GM23338 (cell line): ENCODE results near the gene DCTPP1. TPM values are rescaled to one million over a fixed set of nuclear protein-coding genes. Genes with fewer than 3 reads are reported as not detected.

ENCODE experiments used
- ATAC-seq: fragments of 200-7000 bp; cut with Tn5 transposase; 3 replicates; pipeline ENCODE4 v1.9.1; 2020
- DNase-seq: peaks from one replicate; pipeline ENCODE4 v3.0.0-alpha.2; 2015; ENCODE audit warnings: low spot score
- H2AFZ ChIP-seq: fragments of 200-600 bp; sonication (generic); 2 replicates; pipeline ENCODE4 v1.8.0; 2016; ENCODE audit warnings: antibody characterized with exemption, mild to moderate bottlenecking, moderate library complexity
- H3F3A ChIP-seq: fragments of 200-600 bp; sonication (generic); replicated peaks from 2 replicates; pipeline ENCODE4 v1.8.0; 2017; ENCODE audit warnings: antibody characterized with exemption, mixed run types, low read depth
- H3K27ac ChIP-seq: fragments of 200-600 bp; sonication (generic); 2 replicates; pipeline ENCODE4 v1.6.1; 2016; ENCODE audit warnings: low read depth
- H3K27me3 ChIP-seq: fragments of 200-600 bp; sonication (generic); 2 replicates; pipeline ENCODE4 v1.8.0; 2016; ENCODE audit warnings: mild to moderate bottlenecking, mixed run types, moderate library complexity; ENCODE audit not compliant: insufficient read depth
- H3K36me3 ChIP-seq: fragments of 200-600 bp; sonication (generic); 2 replicates; pipeline ENCODE4 v1.8.0; 2016; ENCODE audit warnings: mild to moderate bottlenecking; ENCODE audit not compliant: insufficient read depth
- H3K4me1 ChIP-seq: fragments of 200-600 bp; sonication (generic); 2 replicates; pipeline ENCODE4 v1.8.0; 2016; ENCODE audit warnings: mild to moderate bottlenecking, moderate library complexity; ENCODE audit not compliant: insufficient read depth
- H3K4me2 ChIP-seq: fragments of 200-600 bp; sonication (generic); 2 replicates; pipeline ENCODE4 v1.7.1; 2017; ENCODE audit warnings: mixed run types
- H3K4me3 ChIP-seq: fragments of 200-600 bp; sonication (generic); 2 replicates; pipeline ENCODE4 v1.6.1; 2016; ENCODE audit warnings: mixed run types
- H3K79me2 ChIP-seq: fragments of 200-600 bp; sonication (generic); replicated peaks from 2 replicates; pipeline ENCODE4 v1.8.0; 2017; ENCODE audit warnings: mild to moderate bottlenecking; ENCODE audit not compliant: insufficient read depth
- H3K9me2 ChIP-seq: fragments of 200-600 bp; sonication (generic); 2 replicates; pipeline ENCODE4 v1.8.0; 2017; ENCODE audit not compliant: insufficient read depth
- H4K20me1 ChIP-seq: fragments of 200-600 bp; sonication (generic); replicated peaks from 2 replicates; pipeline ENCODE4 v1.8.0; 2017; ENCODE audit warnings: mild to moderate bottlenecking; ENCODE audit not compliant: insufficient read depth
- H3K27ac Mint-ChIP-seq: 2 replicates; pipeline ENCODE4 v1.8.0; 2020; ENCODE audit warnings: inconsistent platforms, mild to moderate bottlenecking, moderate library complexity, mixed read lengths
- H3K27me3 Mint-ChIP-seq: 3 replicates; pipeline ENCODE4 v1.8.0; 2022; ENCODE audit warnings: low read depth, mild to moderate bottlenecking, moderate library complexity, mixed read lengths, inconsistent platforms; ENCODE audit not compliant: insufficient read depth, poor library complexity
- H3K36me3 Mint-ChIP-seq: 3 replicates; pipeline ENCODE4 v1.8.0; 2021; ENCODE audit warnings: low read depth, mild to moderate bottlenecking, inconsistent platforms, moderate library complexity, mixed read lengths
- H3K4me1 Mint-ChIP-seq: 3 replicates; pipeline ENCODE4 v1.8.0; 2020; ENCODE audit warnings: mild to moderate bottlenecking, inconsistent platforms, mixed read lengths
- H3K4me3 Mint-ChIP-seq: 3 replicates; pipeline ENCODE4 v1.8.0; 2021; ENCODE audit warnings: moderate library complexity, mild to moderate bottlenecking, inconsistent platforms, mixed read lengths
- H3K9me3 Mint-ChIP-seq: 3 replicates; pipeline ENCODE4 v1.8.0; 2020; ENCODE audit warnings: moderate library complexity, mild to moderate bottlenecking, inconsistent platforms, mixed read lengths
- CREB1 ChIP-seq: fragments of 250-450 bp; sonication (Bioruptor Pico); IDR thresholded peaks from 2 replicates; pipeline ENCODE4 v1.5.0; 2020; ENCODE audit warnings: low read depth, mild to moderate bottlenecking, moderate library complexity
- EZH2 ChIP-seq: fragments of 200-600 bp; sonication (generic); IDR thresholded peaks from one replicate; pipeline ENCODE4 v1.8.0; 2017; ENCODE audit warnings: antibody characterized with exemption, mild to moderate bottlenecking, low read depth; ENCODE audit not compliant: unreplicated experiment
- EZH2phosphoT487 ChIP-seq: fragments of 200-600 bp; sonication (generic); IDR thresholded peaks from one replicate; pipeline ENCODE4 v1.8.1; 2018; ENCODE audit warnings: antibody characterized with exemption; ENCODE audit not compliant: unreplicated experiment
- JUNB ChIP-seq: IDR thresholded peaks from one replicate; pipeline ENCODE4 v1.6.1; 2016; ENCODE audit warnings: antibody characterized with exemption; ENCODE audit not compliant: unreplicated experiment
- NANOG ChIP-seq: IDR thresholded peaks from 2 replicates; pipeline ENCODE4 v1.6.1; 2016; ENCODE audit warnings: antibody characterized with exemption, borderline replicate concordance
- POLR2AphosphoS5 ChIP-seq: IDR thresholded peaks from 2 replicates; pipeline ENCODE4 v1.6.1; 2016; ENCODE audit warnings: antibody characterized with exemption, low read depth
- STAT1 ChIP-seq: IDR thresholded peaks from one replicate; pipeline ENCODE4 v1.6.1; 2016; ENCODE audit warnings: antibody characterized with exemption; ENCODE audit not compliant: unreplicated experiment
- ZNF114 ChIP-seq: fragments of 250-450 bp; sonication (Bioruptor Pico); IDR thresholded peaks from 2 replicates; pipeline ENCODE4 v1.5.0; 2020; ENCODE audit warnings: mild to moderate bottlenecking, moderate library complexity
- ZNF331 ChIP-seq: fragments of 250-450 bp; sonication (Bioruptor Pico); IDR thresholded peaks from 2 replicates; pipeline ENCODE4 v1.5.0; 2020; ENCODE audit warnings: low read depth, mild to moderate bottlenecking, moderate library complexity
- polyA plus RNA-seq: library from polyadenylated mRNA; unstranded; fragments of >200 nt; fragmentation: Nextera tagmentation; extraction: Ambion mirVana; gene quantifications from 2 replicates; pipeline ENCODE4 v1.2.1, GENCODE V29; 2016
- total RNA-seq: library from RNA; depleted of rRNA; stranded (reverse); fragments of >200 nt; shearing (Covaris generic); gene quantifications from 2 replicates; pipeline ENCODE4 v1.2.3, GENCODE V29; 2014
- TF ChIP-seq, protein P1 (sequence below), 2 experiments: fragments of 200-600 bp in 1 of 2; sonication (generic) in 1 of 2; conservative IDR thresholded peaks; 2 replicates each; pipeline versions ENCODE4 v1.5.1 to v1.6.1; 2016 to 2017; ENCODE audit warnings: antibody characterized with exemption in 2 of 2, low read depth in 2 of 2, mild to moderate bottlenecking in 2 of 2, moderate library complexity in 1 of 2
- TF ChIP-seq, protein P2 (sequence below): IDR thresholded peaks from one replicate; pipeline ENCODE4 v1.6.1; 2018; ENCODE audit warnings: antibody characterized with exemption; ENCODE audit not compliant: unreplicated experiment
- TF ChIP-seq, protein P3 (sequence below): IDR thresholded peaks from 2 replicates; pipeline ENCODE4 v1.6.1; 2016; ENCODE audit warnings: antibody characterized with exemption

DCTPP1 gene
- total and polyA plus RNA-seq, 2 experiments from 2014 or later, result 54.1 to 58.3 TPM

DNA sequence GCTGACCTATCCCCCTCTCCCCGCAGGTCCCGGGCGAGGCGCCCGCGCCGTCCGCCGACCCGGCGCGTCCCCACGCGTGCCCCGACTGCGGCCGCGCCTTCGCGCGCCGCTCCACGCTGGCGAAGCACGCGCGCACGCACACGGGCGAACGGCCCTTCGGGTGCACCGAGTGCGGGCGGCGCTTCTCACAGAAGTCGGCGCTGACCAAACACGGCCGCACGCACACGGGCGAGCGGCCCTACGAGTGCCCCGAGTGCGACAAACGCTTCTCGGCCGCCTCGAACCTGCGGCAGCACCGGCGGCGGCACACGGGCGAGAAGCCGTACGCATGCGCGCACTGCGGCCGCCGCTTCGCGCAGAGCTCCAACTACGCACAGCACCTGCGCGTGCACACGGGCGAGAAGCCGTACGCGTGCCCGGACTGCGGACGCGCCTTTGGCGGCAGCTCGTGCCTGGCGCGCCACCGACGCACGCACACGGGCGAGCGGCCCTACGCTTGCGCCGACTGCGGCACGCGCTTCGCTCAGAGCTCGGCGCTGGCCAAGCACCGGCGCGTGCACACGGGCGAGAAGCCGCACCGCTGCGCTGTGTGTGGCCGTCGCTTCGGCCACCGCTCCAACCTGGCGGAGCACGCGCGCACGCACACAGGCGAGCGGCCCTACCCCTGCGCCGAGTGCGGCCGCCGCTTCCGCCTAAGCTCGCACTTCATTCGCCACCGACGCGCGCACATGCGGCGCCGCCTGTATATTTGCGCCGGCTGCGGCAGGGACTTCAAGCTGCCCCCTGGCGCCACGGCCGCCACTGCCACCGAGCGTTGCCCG is 12.1 kb downstream of the DCTPP1 start:
- Mint-ChIP-seq H3K27ac (no peak overlapping the region), H3K36me3 (peaks cover 46% of the 10 kb centered on the region), H3K9me3 (no peaks in the 10 kb centered on the region), H3K4me1 (peaks cover 11% of the 10 kb centered on the region), H3K4me3 (peak overlapping the region; percentile 66; the same call in 1 of the 3 replicates), H3K27me3 (peaks cover 12% of the 10 kb centered on the region)
- DNase-seq (peak; percentile 97), ATAC-seq (peak; percentile 91)
- Histone ChIP-seq H3K36me3 (peaks cover 7% of the 10 kb centered on the region), H3K4me2 (peak overlapping the region; percentile 86), H3K27me3 (no peaks in the 10 kb centered on the region), H2AFZ (peak overlapping the region; percentile 63), H3F3A (peaks cover 37% of the 10 kb centered on the region), H4K20me1 (peaks cover 34% of the 10 kb centered on the region), H3K9me2 (no peaks in the 10 kb centered on the region), H3K79me2 (no peaks in the 10 kb centered on the region), H3K27ac (peak overlapping the region; percentile 69; the same call in 1 of the 2 replicates), H3K4me3 (peak overlapping the region; percentile 62), H3K4me1 (no peaks in the 10 kb centered on the region)
- TF ChIP-seq ZNF331 (CRISPR knock-in tag) (no peak), POLR2AphosphoS5 (peak; percentile 73), CREB1 (CRISPR knock-in tag) (peak; percentile 56), EZH2 (no peak), NANOG (no peak)
- TF ChIP-seq, protein P1, sequence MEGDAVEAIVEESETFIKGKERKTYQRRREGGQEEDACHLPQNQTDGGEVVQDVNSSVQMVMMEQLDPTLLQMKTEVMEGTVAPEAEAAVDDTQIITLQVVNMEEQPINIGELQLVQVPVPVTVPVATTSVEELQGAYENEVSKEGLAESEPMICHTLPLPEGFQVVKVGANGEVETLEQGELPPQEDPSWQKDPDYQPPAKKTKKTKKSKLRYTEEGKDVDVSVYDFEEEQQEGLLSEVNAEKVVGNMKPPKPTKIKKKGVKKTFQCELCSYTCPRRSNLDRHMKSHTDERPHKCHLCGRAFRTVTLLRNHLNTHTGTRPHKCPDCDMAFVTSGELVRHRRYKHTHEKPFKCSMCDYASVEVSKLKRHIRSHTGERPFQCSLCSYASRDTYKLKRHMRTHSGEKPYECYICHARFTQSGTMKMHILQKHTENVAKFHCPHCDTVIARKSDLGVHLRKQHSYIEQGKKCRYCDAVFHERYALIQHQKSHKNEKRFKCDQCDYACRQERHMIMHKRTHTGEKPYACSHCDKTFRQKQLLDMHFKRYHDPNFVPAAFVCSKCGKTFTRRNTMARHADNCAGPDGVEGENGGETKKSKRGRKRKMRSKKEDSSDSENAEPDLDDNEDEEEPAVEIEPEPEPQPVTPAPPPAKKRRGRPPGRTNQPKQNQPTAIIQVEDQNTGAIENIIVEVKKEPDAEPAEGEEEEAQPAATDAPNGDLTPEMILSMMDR (conservative IDR thresholded peaks at IDR 0.05; ENCODE audit: low read depth in 2 of 2), result peak in 1 of 2 experiments; percentile 46; a peak in 2 of 4 replicates

DNA sequence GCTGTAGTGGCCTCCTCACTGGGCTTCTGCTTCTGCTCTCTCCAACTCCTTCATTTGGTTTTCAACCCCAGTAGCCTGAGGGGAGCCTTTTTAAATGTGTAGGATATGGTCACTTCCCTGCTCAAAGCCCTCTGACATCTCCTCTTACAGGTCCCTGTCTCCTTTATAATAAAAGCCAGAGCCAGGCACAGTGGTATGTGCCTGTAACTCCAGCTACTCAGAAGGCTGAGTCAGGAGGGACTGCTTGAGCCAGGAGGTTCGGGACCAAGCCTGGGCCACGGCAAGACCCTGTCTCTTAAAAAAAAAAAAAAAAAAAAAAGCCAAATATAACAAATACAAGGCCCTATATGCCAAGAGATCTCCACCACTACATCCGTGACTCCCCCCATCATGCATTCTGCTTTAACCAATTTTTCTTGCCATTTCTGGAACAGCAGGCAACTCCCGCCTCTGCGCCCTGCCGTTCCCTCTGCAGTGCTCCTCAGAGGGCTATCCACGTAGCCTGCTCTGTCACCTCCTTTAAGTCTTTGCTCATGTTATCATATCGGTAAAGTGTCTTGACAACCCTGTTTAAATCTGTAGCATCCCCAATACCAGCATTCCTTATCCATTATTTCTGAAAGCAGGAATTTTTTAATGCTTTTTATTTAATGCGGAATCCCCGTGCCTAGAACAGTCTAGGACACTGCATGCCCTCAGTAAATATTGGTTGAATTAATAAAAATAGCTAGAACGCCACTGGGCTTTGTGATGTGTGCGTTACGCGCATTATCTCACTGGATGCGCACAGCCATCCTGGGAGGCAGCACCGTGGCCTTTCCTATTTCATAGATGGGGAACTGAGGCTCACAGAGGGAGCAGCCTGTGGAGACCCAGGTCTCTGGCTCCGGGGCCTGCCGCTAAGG is 13.0 kb downstream of the DCTPP1 start:
- H3K9me3 Mint-ChIP-seq, result no peaks in the 10 kb centered on the region
- DNase-seq, result peak; percentile 39
- Histone ChIP-seq H3K4me1 (no peaks in the 10 kb centered on the region), H2AFZ (no peak overlapping the region; the same call in 1 of the 2 replicates), H4K20me1 (peaks cover 36% of the 10 kb centered on the region), H3K36me3 (peaks cover 3% of the 10 kb centered on the region), H3K27ac (no peak overlapping the region), H3K4me2 (peak overlapping the region; percentile 79), H3K79me2 (0 out of 2 replicates have a peak, but pooled peaks cover 3% of the 10 kb centered on the region), H3K9me2 (no peaks in the 10 kb centered on the region), H3K27me3 (no peaks in the 10 kb centered on the region), H3K4me3 (peak overlapping the region; percentile 62), H3F3A (peaks cover 35% of the 10 kb centered on the region)
- peak; percentile 7 for ATAC-seq
- H3K27me3 Mint-ChIP-seq, result peaks cover 12% of the 10 kb centered on the region
- no peak overlapping the region for H3K27ac Mint-ChIP-seq
- peaks cover 42% of the 10 kb centered on the region for H3K36me3 Mint-ChIP-seq
- H3K4me1 Mint-ChIP-seq, result peaks cover 11% of the 10 kb centered on the region
- H3K4me3 Mint-ChIP-seq, result peak overlapping the region; percentile 41
- TF ChIP-seq ZNF331 (CRISPR knock-in tag) (no peak), JUNB (no peak), STAT1 (no peak), EZH2phosphoT487 (no peak), ZNF114 (no peak), CREB1 (CRISPR knock-in tag) (no peak), NANOG (no peak), EZH2 (no peak)
- TF ChIP-seq, protein P2, sequence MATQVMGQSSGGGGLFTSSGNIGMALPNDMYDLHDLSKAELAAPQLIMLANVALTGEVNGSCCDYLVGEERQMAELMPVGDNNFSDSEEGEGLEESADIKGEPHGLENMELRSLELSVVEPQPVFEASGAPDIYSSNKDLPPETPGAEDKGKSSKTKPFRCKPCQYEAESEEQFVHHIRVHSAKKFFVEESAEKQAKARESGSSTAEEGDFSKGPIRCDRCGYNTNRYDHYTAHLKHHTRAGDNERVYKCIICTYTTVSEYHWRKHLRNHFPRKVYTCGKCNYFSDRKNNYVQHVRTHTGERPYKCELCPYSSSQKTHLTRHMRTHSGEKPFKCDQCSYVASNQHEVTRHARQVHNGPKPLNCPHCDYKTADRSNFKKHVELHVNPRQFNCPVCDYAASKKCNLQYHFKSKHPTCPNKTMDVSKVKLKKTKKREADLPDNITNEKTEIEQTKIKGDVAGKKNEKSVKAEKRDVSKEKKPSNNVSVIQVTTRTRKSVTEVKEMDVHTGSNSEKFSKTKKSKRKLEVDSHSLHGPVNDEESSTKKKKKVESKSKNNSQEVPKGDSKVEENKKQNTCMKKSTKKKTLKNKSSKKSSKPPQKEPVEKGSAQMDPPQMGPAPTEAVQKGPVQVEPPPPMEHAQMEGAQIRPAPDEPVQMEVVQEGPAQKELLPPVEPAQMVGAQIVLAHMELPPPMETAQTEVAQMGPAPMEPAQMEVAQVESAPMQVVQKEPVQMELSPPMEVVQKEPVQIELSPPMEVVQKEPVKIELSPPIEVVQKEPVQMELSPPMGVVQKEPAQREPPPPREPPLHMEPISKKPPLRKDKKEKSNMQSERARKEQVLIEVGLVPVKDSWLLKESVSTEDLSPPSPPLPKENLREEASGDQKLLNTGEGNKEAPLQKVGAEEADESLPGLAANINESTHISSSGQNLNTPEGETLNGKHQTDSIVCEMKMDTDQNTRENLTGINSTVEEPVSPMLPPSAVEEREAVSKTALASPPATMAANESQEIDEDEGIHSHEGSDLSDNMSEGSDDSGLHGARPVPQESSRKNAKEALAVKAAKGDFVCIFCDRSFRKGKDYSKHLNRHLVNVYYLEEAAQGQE, result no peak
- TF ChIP-seq, protein P3, sequence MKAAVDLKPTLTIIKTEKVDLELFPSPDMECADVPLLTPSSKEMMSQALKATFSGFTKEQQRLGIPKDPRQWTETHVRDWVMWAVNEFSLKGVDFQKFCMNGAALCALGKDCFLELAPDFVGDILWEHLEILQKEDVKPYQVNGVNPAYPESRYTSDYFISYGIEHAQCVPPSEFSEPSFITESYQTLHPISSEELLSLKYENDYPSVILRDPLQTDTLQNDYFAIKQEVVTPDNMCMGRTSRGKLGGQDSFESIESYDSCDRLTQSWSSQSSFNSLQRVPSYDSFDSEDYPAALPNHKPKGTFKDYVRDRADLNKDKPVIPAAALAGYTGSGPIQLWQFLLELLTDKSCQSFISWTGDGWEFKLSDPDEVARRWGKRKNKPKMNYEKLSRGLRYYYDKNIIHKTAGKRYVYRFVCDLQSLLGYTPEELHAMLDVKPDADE, result no peak
- TF ChIP-seq, protein P1 (conservative IDR thresholded peaks at IDR 0.05; ENCODE audit: low read depth in 2 of 2), result no peak
